ENCODE results near the gene RPS19BP1.

GRCh38 chr22:39493759-39494158 is 38.8 kb downstream of the RPS19BP1 start:
- no peak for TF ChIP-seq POLR2A (IDR thresholded peaks at IDR 0.05; ENCODE audit: low read length)
- no peak for TF ChIP-seq HES2 (IDR thresholded peaks at IDR 0.05)
- no peak for TF ChIP-seq NR3C1 (IDR thresholded peaks at IDR 0.05)
- no peak for TF ChIP-seq USF2 (IDR thresholded peaks at IDR 0.05)
- no peak for TF ChIP-seq ELK1 (IDR thresholded peaks at IDR 0.05; ENCODE audit: low read depth, low read length)
- TF ChIP-seq PHF8 (IDR thresholded peaks at IDR 0.05; ENCODE audit: borderline replicate concordance, low read depth), result no peak
- no peak for TF ChIP-seq CTCF (IDR thresholded peaks at IDR 0.05)
- TF ChIP-seq MAZ (IDR thresholded peaks at IDR 0.05; ENCODE audit: borderline replicate concordance, low read depth, low read length), result no peak
- TF ChIP-seq HMGXB4 (CRISPR knock-in tag; IDR thresholded peaks at IDR 0.05; ENCODE audit: borderline replicate concordance), result no peak
- no peak for TF ChIP-seq RAD21 (conservative IDR thresholded peaks at IDR 0.05 in 1 of 2, IDR thresholded peaks at IDR 0.05 in 1 of 2)
- TF ChIP-seq ZNF302 (CRISPR knock-in tag; IDR thresholded peaks at IDR 0.05), result no peak
- TF ChIP-seq MAX (IDR thresholded peaks at IDR 0.05), result no peak
